AG04449 (cell line): ENCODE results near the gene CLCN4.

ENCODE experiments used
- CTCF ChIA-PET: fragments of 350-600 bp; formaldehyde crosslinking; extraction: SDS; loops from one replicate; lab custom pipeline; 2021; ENCODE audit warnings: antibody characterized with exemption; lab: Yijun Ruan, JAX
- POLR2A ChIA-PET: fragments of 400-600, 350-600 bp; formaldehyde crosslinking; extraction: SDS; loops from one replicate; lab custom pipeline; 2020; ENCODE audit warnings: antibody characterized with exemption, inconsistent platforms; lab: Yijun Ruan, JAX
- DNase-seq: peaks from one replicate; pipeline ENCODE4 v3.0.0-alpha.2; 2010; ENCODE audit warnings: low read depth, low spot score
- H3K4me3 ChIP-seq: 2 replicates; pipeline ENCODE4 v1.5.1; 2011; ENCODE audit warnings: low read depth, mild to moderate bottlenecking, control low read depth, low read length
- TF ChIP-seq, protein P1 (sequence below): IDR thresholded peaks from one replicate; pipeline ENCODE4 v1.5.1; 2011; ENCODE audit warnings: mild to moderate bottlenecking, moderate library complexity, low read length, control low read depth, inconsistent platforms; ENCODE audit not compliant: insufficient read depth; ENCODE audit errors: missing control alignments

Gene CLCN4

DNA sequence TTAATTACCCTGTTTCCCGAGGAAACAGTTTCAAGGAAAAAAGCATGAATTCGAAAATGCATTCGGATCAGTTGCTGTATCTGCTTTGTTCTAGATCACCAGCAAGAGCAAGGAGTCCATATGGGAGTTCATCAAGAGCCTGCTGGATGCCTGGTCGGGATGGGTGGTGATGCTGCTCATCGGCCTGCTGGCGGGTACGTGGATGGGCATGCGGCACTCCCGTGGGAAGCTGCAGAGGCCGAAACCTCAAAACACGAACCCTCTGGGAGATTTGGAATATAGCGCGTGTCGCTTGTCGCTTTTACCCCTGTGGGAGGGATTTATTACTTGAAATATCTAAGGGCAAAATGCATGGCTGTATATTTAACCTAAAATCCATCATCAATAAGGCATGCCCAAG is 30.6 kb downstream of the CLCN4 start:
- no peak overlapping the region for H3K4me3 ChIP-seq
- ChIA-PET POLR2A (no interaction called here), CTCF (interaction anchor here (1.0 to 4.5 kb wide), 7 partner anchors 11 to 952 kb away, joined by 3 to 82 read pairs (median 3); partner anchors contain the start of gene MID1)
- TF ChIP-seq, protein P1, sequence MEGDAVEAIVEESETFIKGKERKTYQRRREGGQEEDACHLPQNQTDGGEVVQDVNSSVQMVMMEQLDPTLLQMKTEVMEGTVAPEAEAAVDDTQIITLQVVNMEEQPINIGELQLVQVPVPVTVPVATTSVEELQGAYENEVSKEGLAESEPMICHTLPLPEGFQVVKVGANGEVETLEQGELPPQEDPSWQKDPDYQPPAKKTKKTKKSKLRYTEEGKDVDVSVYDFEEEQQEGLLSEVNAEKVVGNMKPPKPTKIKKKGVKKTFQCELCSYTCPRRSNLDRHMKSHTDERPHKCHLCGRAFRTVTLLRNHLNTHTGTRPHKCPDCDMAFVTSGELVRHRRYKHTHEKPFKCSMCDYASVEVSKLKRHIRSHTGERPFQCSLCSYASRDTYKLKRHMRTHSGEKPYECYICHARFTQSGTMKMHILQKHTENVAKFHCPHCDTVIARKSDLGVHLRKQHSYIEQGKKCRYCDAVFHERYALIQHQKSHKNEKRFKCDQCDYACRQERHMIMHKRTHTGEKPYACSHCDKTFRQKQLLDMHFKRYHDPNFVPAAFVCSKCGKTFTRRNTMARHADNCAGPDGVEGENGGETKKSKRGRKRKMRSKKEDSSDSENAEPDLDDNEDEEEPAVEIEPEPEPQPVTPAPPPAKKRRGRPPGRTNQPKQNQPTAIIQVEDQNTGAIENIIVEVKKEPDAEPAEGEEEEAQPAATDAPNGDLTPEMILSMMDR: no peak
- no peak for DNase-seq

DNA sequence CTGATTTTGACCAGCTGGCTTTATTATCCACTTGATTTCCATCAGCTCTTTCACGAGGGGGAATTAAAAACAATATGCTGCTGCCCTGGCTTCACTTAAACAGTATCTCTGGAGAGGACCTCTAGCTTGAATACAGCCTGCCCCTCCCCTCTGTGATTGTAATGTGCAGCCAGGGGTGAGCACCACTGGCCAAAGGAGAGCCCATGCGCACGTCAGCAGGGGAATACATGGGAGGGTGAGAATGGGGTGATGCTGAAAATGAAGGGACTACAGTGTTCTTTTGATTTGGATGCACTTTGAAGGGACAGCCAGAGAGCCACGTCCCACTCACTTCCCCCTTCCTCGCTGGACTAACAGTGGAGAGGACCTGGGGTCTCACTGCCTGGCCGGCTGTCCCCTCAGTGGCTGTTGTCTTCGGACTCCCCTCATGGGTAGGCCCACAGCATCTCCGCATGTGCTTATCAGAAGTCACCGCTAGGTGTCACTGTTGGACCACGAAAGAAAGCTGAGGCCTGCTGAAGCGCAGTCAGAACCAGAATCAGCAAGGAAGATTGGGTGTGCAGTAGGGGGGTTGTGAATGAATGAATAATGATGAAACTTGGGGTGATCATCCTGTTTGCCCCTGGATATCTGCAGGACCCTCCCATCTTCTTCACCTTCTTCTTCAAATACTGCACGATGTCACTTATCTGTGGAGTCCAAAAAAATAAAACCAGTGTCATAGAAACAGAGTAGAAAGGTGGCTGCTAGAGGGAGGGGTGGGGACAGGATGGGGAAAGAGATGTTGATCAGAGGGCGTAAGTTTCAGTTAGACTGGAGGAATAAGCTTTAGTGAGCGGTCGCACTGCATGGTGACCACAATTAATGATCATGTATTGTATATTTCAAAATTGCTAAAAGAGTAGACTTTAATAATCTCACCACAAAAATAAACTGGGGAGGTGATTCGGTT is 32.8 kb downstream of the CLCN4 start:
- H3K4me3 ChIP-seq: no peak overlapping the region
- CTCF ChIA-PET: interaction anchor here (0.6 to 4.5 kb wide), 75 partner anchors 8 to 1342 kb away, joined by 3 to 113 read pairs (median 4); partner anchors contain the start of gene MID1
- DNase-seq: no peak
- POLR2A ChIA-PET: no interaction called here
- TF ChIP-seq, protein P1: peak; percentile 56

DNA sequence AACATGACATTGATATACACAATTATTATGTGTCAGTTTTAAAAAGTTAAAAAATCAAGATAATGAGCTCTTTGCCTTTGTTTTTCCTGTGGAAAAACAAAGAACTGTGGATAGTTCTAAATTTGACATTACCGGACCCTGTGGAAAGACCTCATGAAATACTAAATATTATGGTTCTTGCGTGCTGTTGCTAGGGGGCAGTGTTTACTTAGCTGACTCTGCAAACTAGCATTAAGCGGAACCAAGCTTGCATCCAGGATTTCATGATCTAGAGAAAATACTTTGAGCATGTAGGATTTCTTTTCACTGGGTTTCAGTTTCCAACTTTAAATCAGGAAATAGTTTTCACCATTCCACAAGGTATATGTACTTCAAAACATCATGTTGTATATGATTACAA is 33.6 kb downstream of the CLCN4 start:
- POLR2A ChIA-PET: no interaction called here
- CTCF ChIA-PET: interaction anchor here (0.7 to 4.5 kb wide), 70 partner anchors 9 to 1341 kb away, joined by 3 to 113 read pairs (median 5); partner anchors contain the start of gene MID1
- TF ChIP-seq, protein P1: peak; percentile 30
- H3K4me3 ChIP-seq: no peak overlapping the region
- DNase-seq: no peak

DNA sequence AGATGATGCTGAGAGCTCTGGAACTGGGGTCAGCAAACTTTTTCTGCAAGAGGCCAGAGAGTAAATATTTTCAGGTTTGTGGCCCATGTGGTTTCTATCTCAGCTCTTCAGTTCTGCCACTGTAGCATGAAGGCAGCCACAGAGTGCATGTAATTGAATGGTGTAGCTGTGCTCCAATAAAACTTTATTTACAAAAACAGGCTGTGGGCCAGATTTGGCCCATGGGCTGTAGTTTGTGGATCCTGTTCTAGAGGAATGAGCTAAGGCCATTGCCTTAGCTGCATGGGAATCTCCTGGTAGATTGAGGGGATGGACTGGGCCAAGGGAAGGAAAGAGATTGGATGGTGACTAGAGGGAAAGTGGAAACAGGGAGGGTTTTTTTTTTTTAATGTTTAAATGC is 36.8 kb downstream of the CLCN4 start:
- no peak for DNase-seq
- ChIA-PET POLR2A (no interaction called here), CTCF (interaction anchor here (1.1 to 2.0 kb wide), 4 partner anchors 100 to 942 kb away, joined by 3 to 7 read pairs (median 4); no protein-coding TSS in a partner anchor)
- H3K4me3 ChIP-seq: no peak overlapping the region
- TF ChIP-seq, protein P1: no peak

DNA sequence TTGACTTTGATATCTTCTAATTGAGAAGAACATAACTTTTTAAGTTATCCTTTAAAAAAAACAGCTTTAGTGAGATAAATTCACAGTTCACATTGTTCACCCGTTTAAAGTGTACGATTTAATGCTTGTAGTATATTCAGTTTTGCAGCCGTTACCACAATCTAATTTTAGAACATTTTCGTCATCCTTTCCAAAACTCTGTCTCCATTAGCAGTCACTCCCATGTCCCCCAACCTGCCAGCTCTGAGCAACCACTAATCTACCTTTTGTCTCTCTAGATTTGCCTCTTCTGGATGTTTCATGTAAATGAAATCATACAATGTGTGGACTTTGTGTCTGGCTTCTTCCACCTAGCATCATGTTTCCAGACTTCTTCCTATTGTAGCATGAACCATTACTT is 38.6 kb downstream of the CLCN4 start:
- CTCF ChIA-PET: interaction anchor here (1.4 kb wide), 1 partner anchor 942 kb away, joined by 7 read pairs; no protein-coding TSS in a partner anchor
- DNase-seq: no peak
- TF ChIP-seq, protein P1: no peak
- POLR2A ChIA-PET: no interaction called here
- no peak overlapping the region for H3K4me3 ChIP-seq

DNA sequence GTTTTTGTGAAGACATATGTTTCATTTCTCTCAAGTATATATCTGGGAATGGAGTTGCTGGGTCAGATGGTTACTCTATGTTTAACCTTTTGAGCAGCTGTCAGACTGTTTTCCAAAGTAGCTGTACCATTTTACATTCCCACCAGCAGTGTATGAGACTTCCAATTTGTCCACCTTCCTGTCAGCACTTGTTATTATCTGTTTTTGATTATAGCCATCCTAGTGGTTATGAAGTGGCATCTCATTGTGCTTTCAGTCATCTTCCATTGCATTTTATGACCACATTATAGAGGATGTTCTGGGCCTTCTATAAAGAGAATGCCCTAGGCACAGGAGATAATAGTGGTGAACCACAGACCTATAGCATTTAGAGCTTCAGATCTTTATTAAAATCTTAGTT is 39.2 kb downstream of the CLCN4 start:
- DNase-seq: no peak
- H3K4me3 ChIP-seq: no peak overlapping the region
- ChIA-PET POLR2A (no interaction called here), CTCF (interaction anchor here (1.4 kb wide), 1 partner anchor 941 kb away, joined by 7 read pairs; no protein-coding TSS in a partner anchor)
- TF ChIP-seq, protein P1: no peak
